B cell (primary cell): ENCODE data around the gene SF3B5. TPM values are rescaled to one million over a fixed set of nuclear protein-coding genes. Genes with fewer than 3 reads are reported as not detected.

Source experiments
- ATAC-seq: fragments of 200-7000 bp; cut with Tn5 transposase; one replicate; pipeline ENCODE4 v1.10.0; 2021; ENCODE audit warnings: low read depth, mild to moderate bottlenecking, moderate number of reproducible peaks, moderate library complexity
- CTCF ChIA-PET: fragments of 350-600 bp; sonication (Branson Sonifier 250); formaldehyde crosslinking; loops from one replicate; lab custom pipeline; 2021; ENCODE audit warnings: antibody characterized with exemption, inconsistent platforms; lab: Charles Lee
- POLR2A ChIA-PET: fragments of 350-600 bp; sonication (Branson Sonifier 250); formaldehyde crosslinking; loops from one replicate; lab custom pipeline; 2021; ENCODE audit warnings: antibody characterized with exemption; lab: Charles Lee
- DNase-seq: peaks from one replicate; pipeline ENCODE4 v3.0.0; 2013
- H2AFZ ChIP-seq: 2 replicates; pipeline ENCODE4 v1.6.1; 2012; ENCODE audit warnings: mild to moderate bottlenecking, low read depth, low read length; ENCODE audit not compliant: insufficient read depth, poor library complexity, severe bottlenecking
- H3K27ac ChIP-seq, 2 donors: 1 replicate in 1 of 2; 2 replicates in 1 of 2; pipeline ENCODE4 v1.5.1; 2012 to 2013; ENCODE audit warnings: low read length in 2 of 2, mild to moderate bottlenecking in 2 of 2, moderate library complexity in 1 of 2
- H3K27me3 ChIP-seq, 4 experiments: fragments of 200-600 bp in 1 of 4; sonication (generic) in 1 of 4; replicated peaks in 1 of 4; 1 replicate in 2 of 4; 2 replicates in 2 of 4; pipeline versions ENCODE4 v1.6.1 to v1.7.0; 2013 to 2016; ENCODE audit warnings: low read length in 3 of 4, mild to moderate bottlenecking in 2 of 4, mixed read lengths in 1 of 4, moderate library complexity in 1 of 4; ENCODE audit not compliant: insufficient read depth in 4 of 4, control insufficient read depth in 3 of 4; ENCODE audit errors: control extremely low read depth in 1 of 4
- H3K36me3 ChIP-seq, 2 experiments: replicated peaks in 1 of 2; 1 replicate in 1 of 2; 2 replicates in 1 of 2; pipeline versions ENCODE4 v1.6.1 to v1.7.1; 2013; ENCODE audit warnings: low read length in 1 of 2; ENCODE audit not compliant: insufficient read depth in 2 of 2, control insufficient read depth in 1 of 2; ENCODE audit errors: control extremely low read depth in 1 of 2, extremely low read depth in 1 of 2
- H3K4me1 ChIP-seq, 2 donors: fragments of 200-600 bp in 1 of 2; sonication (generic) in 1 of 2; 1 replicate in 1 of 2; 2 replicates in 1 of 2; pipeline versions ENCODE4 v1.5.1 to v1.6.1; 2013 to 2017; ENCODE audit warnings: low read length in 2 of 2; ENCODE audit not compliant: control insufficient read depth in 2 of 2, insufficient read depth in 2 of 2
- H3K4me2 ChIP-seq: replicated peaks from 2 replicates; pipeline ENCODE3; 2012; ENCODE audit warnings: mild to moderate bottlenecking, low read depth, low read length; ENCODE audit not compliant: poor library complexity, severe bottlenecking
- H3K4me3 ChIP-seq, 5 experiments: fragments of 200-600 bp in 1 of 5; sonication (generic) in 1 of 5; 1 replicate in 3 of 5; 2 replicates in 2 of 5; pipeline versions ENCODE4 v1.5.1 to v1.7.0; 2011 to 2016; ENCODE audit warnings: low read length in 4 of 5, mild to moderate bottlenecking in 4 of 5, low read depth in 2 of 5, control low read depth in 1 of 5, moderate library complexity in 1 of 5; ENCODE audit not compliant: insufficient read depth in 1 of 5; ENCODE audit errors: control extremely low read depth in 1 of 5, extremely low read depth in 1 of 5
- H3K79me2 ChIP-seq: fragments of 200-600 bp; sonication (generic); one replicate; pipeline ENCODE4 v1.6.0; 2016; ENCODE audit warnings: low read length; ENCODE audit not compliant: control insufficient read depth, insufficient read depth
- H3K9ac ChIP-seq: fragments of 200-600 bp; sonication (generic); 2 replicates; pipeline ENCODE4 v1.6.1; 2017; ENCODE audit warnings: mild to moderate bottlenecking, low read length, moderate library complexity
- H3K9me3 ChIP-seq, 3 donors: one replicate each; pipeline versions ENCODE4 v1.6.1 to v1.7.1; 2013; ENCODE audit warnings: low read length in 2 of 3; ENCODE audit not compliant: control insufficient read depth in 2 of 3, insufficient read depth in 1 of 3; ENCODE audit errors: control extremely low read depth in 1 of 3
- H4K20me1 ChIP-seq: 2 replicates; pipeline ENCODE4 v1.6.0; 2012; ENCODE audit warnings: mild to moderate bottlenecking, low read length; ENCODE audit not compliant: insufficient read depth, control insufficient read depth, poor library complexity, severe bottlenecking
- H3K27ac Mint-ChIP-seq: one replicate; pipeline ENCODE4 v1.8.0; 2021; ENCODE audit warnings: mixed read lengths
- H3K27me3 Mint-ChIP-seq: one replicate; pipeline ENCODE4 v1.8.0; 2021; ENCODE audit warnings: mixed read lengths
- H3K4me1 Mint-ChIP-seq: one replicate; pipeline ENCODE4 v1.8.0; 2021; ENCODE audit warnings: mixed read lengths
- H3K4me3 Mint-ChIP-seq: one replicate; pipeline ENCODE4 v1.8.0; 2021; ENCODE audit warnings: mixed read lengths
- H3K9me3 Mint-ChIP-seq: one replicate; pipeline ENCODE4 v1.8.0; 2022; ENCODE audit warnings: mixed read lengths; ENCODE audit not compliant: insufficient read depth
- EZH2 ChIP-seq: IDR thresholded peaks from 2 replicates; pipeline ENCODE4 v1.6.1; 2012; ENCODE audit warnings: borderline replicate concordance, low read depth, mild to moderate bottlenecking, moderate library complexity, low read length; ENCODE audit not compliant: insufficient read depth, poor library complexity, severe bottlenecking
- WGBS: methylation state at CpG from one replicate; pipeline ENCODE4 v1.1.5; 2013; ENCODE audit warnings: missing lambda C conversion rate; ENCODE audit not compliant: insufficient coverage; 5-methylcytosine and 5-hydroxymethylcytosine counted together
- intact Hi-C: fragments of 100-400 bp; cut with micrococcal nuclease; formaldehyde crosslinking; loops from one replicate; pipeline ENCODE4 v1.10.0; 2022
- polyA plus RNA-seq: library from polyadenylated mRNA; depleted of rRNA; stranded (reverse); fragments of >200 nt; gene quantifications from 2 replicates; pipeline ENCODE4 v1.2.3, GENCODE V29; 2012
- total RNA-seq, 2 donors: library from RNA; stranded (reverse); fragments of 120-200 nt in 1 of 2; gene quantifications; 1 replicate in 1 of 2; 2 replicates in 1 of 2; pipeline versions ENCODE4 v1.2.3 to v1.2.4, GENCODE V29; 2013 to 2022
- TF ChIP-seq, protein P1 (sequence below): fragments of 200-600 bp; IDR thresholded peaks from one replicate; pipeline ENCODE4 v1.8.0; 2022; ENCODE audit warnings: antibody characterized with exemption, mild to moderate bottlenecking

SF3B5 gene
- total and polyA plus RNA-seq, 2 donors (not counting 1 experiment from before 2014, with no cell fraction given), result 111 to 360 TPM

DNA sequence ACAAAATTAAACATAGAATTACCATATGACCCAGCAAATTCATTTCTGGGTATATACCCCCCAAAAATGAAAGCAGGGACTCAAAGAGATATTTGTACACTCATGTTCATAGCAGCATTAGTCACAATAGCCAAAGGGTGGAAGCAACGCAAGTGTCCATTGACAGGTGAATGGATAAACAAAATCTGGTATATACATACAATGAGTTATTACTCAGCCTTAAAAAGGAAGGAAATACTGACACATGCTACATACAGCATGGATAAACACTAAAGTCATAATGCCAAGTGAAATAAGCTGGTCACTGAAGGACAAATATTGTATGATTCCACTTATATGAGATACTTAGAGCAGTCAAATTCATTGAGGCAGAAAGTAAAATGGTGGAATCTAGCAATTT lies 49.6 kb upstream of the SF3B5 start:
- CTCF ChIA-PET, result no interaction called here
- H3K4me2 ChIP-seq, result no peak overlapping the region

DNA sequence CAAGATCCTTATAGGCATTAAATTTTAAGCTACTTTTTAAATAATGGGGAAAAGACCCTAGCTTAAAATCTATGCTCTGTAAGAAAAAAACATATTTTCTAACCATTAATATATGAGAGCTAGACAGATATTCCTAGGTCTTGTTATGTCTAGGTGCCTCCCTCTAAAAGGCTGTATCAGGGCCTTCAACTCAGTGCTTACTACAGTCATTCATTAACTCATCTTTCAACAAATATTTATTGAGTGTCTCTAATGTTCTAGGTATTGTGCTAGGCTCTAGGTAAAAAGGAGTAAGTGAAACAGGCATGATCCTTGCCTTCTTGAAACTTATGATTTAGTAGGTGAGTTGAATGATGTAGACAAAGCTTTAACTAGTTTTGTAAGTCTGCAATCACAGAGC lies 48.5 kb upstream of the SF3B5 start:
- Mint-ChIP-seq H3K27ac (no peak overlapping the region), H3K9me3 (no peaks in the 10 kb centered on the region), H3K4me3 (no peak overlapping the region), H3K27me3 (no peaks in the 10 kb centered on the region), H3K4me1 (peaks cover 22% of the 10 kb centered on the region)
- H2AFZ ChIP-seq, result no peak overlapping the region
- H3K4me3 ChIP-seq, result no peak overlapping the region
- H3K27ac ChIP-seq, result no peak overlapping the region
- no peak for TF ChIP-seq EZH2
- TF ChIP-seq, protein P1, sequence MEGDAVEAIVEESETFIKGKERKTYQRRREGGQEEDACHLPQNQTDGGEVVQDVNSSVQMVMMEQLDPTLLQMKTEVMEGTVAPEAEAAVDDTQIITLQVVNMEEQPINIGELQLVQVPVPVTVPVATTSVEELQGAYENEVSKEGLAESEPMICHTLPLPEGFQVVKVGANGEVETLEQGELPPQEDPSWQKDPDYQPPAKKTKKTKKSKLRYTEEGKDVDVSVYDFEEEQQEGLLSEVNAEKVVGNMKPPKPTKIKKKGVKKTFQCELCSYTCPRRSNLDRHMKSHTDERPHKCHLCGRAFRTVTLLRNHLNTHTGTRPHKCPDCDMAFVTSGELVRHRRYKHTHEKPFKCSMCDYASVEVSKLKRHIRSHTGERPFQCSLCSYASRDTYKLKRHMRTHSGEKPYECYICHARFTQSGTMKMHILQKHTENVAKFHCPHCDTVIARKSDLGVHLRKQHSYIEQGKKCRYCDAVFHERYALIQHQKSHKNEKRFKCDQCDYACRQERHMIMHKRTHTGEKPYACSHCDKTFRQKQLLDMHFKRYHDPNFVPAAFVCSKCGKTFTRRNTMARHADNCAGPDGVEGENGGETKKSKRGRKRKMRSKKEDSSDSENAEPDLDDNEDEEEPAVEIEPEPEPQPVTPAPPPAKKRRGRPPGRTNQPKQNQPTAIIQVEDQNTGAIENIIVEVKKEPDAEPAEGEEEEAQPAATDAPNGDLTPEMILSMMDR, result no peak
- no peak overlapping the region for H3K9ac ChIP-seq
- no peaks in the 10 kb centered on the region for H3K27me3 ChIP-seq
- no peaks in the 10 kb centered on the region for H4K20me1 ChIP-seq
- H3K36me3 ChIP-seq, result no peaks in the 10 kb centered on the region
- H3K9me3 ChIP-seq, result no peaks in the 10 kb centered on the region
- H3K4me2 ChIP-seq, result no peak overlapping the region
- H3K79me2 ChIP-seq, result no peaks in the 10 kb centered on the region
- ATAC-seq, result no peak
- intact Hi-C loops, result no loop called here
- CTCF ChIA-PET, result interaction anchor here (0.7 to 1.8 kb wide), 2 partner anchors 12 to 73 kb away, joined by 4 to 6 read pairs; no protein-coding TSS in a partner anchor
- POLR2A ChIA-PET, result no interaction called here
- no peak for DNase-seq
- H3K4me1 ChIP-seq, result peaks cover 0 to 2% of the 10 kb centered on the region in 2 donors

More for the DNA sequence above, 49.6 kb upstream of the SF3B5 start:
- no peaks in the 10 kb centered on the region for H3K79me2 ChIP-seq
- intact Hi-C loops, result no loop called here
- Mint-ChIP-seq H3K4me3 (no peak overlapping the region), H3K4me1 (peaks cover 21% of the 10 kb centered on the region), H3K27me3 (no peaks in the 10 kb centered on the region), H3K27ac (no peak overlapping the region), H3K9me3 (no peaks in the 10 kb centered on the region)
- no peaks in the 10 kb centered on the region for H3K36me3 ChIP-seq
- H3K27ac ChIP-seq, result no peak overlapping the region
- H4K20me1 ChIP-seq, result no peaks in the 10 kb centered on the region
- H3K9me3 ChIP-seq, result no peaks in the 10 kb centered on the region
- no peak overlapping the region for H3K4me3 ChIP-seq
- TF ChIP-seq, protein P1, result no peak
- ATAC-seq, result no peak
- POLR2A ChIA-PET, result no interaction called here
- no peak overlapping the region for H2AFZ ChIP-seq
- no peak for DNase-seq
- WGBS, result no CpG with 5 or more reads among the region's 1 CpG
- H3K4me1 ChIP-seq, result peaks cover 0 to 8% of the 10 kb centered on the region in 2 donors
- no peaks in the 10 kb centered on the region for H3K27me3 ChIP-seq
- no peak overlapping the region for H3K9ac ChIP-seq
